Stimulated activated CD4-positive, alpha-beta T cell treated with anti-CD3 and anti-CD28 coated beads, Interleukin-15, amount 100 ng/mL, for 1 hour (primary cell): Measurements from ENCODE around the gene DYDC1.
"Not testable (repeated sequence)": the region's sequence is repeated elsewhere in the genome, so short reads cannot be mapped to it uniquely, and the experiment has no call there.

Experiments
- DNase-seq, 2 donors: peaks; one replicate each; pipeline ENCODE4 v3.0.0-alpha.2; 2020; ENCODE audit warnings: low read depth in 1 of 2, low spot score in 1 of 2

The DYDC1 gene

GRCh38 chr10:80356563-80356988, at the start of gene DYDC1, which contains the start of gene DYDC2:
Gene DYDC1, minus strand, starts transcription at chr10:80356755. Its CDS starts 4,154 bp downstream, at chr10:80352601.
Gene DYDC2, plus strand, starts transcription at chr10:80356781. Its CDS starts 5,663 bp downstream, at chr10:80362444.
- peak in 1 of 2 donors; percentile 6 for DNase-seq

- DNase-seq, result no peak
These were observed 49.6 kb upstream of the DYDC1 start for GRCh38 chr10:80406204-80406603.

GRCh38 chr10:80405626-80406025, 49.1 kb upstream of the DYDC1 start:
- no peak for DNase-seq

- DNase-seq, result no peak
These were observed 48.5 kb upstream of the DYDC1 start for GRCh38 chr10:80405035-80405434.

- no peak for DNase-seq
These were observed 43.7 kb upstream of the DYDC1 start for GRCh38 chr10:80400136-80400804.

GRCh38 chr10:80397014-80397413, 40.5 kb upstream of the DYDC1 start:
- DNase-seq, result no peak

GRCh38 chr10:80394358-80394916, 37.9 kb upstream of the DYDC1 start:
- DNase-seq, result no peak

- DNase-seq, result no peak
These were observed 35.7 kb upstream of the DYDC1 start for GRCh38 chr10:80392250-80392649.

GRCh38 chr10:80390740-80391139, 34.2 kb upstream of the DYDC1 start:
- DNase-seq, result no peak

GRCh38 chr10:80382989-80383388, 26.4 kb upstream of the DYDC1 start:
- no peak for DNase-seq

GRCh38 chr10:80380185-80380584, 23.6 kb upstream of the DYDC1 start:
- DNase-seq, result no peak

- DNase-seq, result no peak
These were observed 23.1 kb upstream of the DYDC1 start for GRCh38 chr10:80379701-80380100.

- no peak for DNase-seq
These were observed 16.9 kb upstream of the DYDC1 start for GRCh38 chr10:80373502-80373901.

- no peak for DNase-seq
These were observed 16.1 kb upstream of the DYDC1 start for GRCh38 chr10:80372675-80373074.

- DNase-seq, result no peak
These were observed 14.9 kb upstream of the DYDC1 start for GRCh38 chr10:80371467-80371866.

GRCh38 chr10:80365510-80365909, 9.0 kb upstream of the DYDC1 start:
- DNase-seq, result no peak

- DNase-seq, result no peak
These were observed 3.1 kb upstream of the DYDC1 start for GRCh38 chr10:80359644-80360043.

- DNase-seq, result not testable (repeated sequence)
These were observed 2.4 kb upstream of the DYDC1 start for GRCh38 chr10:80358925-80359324.

- DNase-seq, result no peak
These were observed 1.2 kb upstream of the DYDC1 start for GRCh38 chr10:80357851-80358125.

- DNase-seq, result no peak
These were observed 665 bp upstream of the DYDC1 start for GRCh38 chr10:80356989-80357850.

GRCh38 chr10:80351220-80351619, 5.3 kb downstream of the DYDC1 start:
- no peak for DNase-seq

GRCh38 chr10:80350251-80350650, 6.3 kb downstream of the DYDC1 start:
- DNase-seq, result no peak
